Gastrocnemius medialis (tissue), 4 donors: Measurements from ENCODE around the gene ATP6V1B1.

ENCODE experiments used
- CTCF ChIP-seq, 5 experiments: fragments of 450-650 bp in 3 of 5; fragments of 200-600 bp in 2 of 5; sonication (generic) in 2 of 5; IDR thresholded peaks in 4 of 5; conservative IDR thresholded peaks in 1 of 5; 1 replicate in 4 of 5; 2 replicates in 1 of 5; pipeline ENCODE4 v1.5.1; 2016 to 2019; ENCODE audit warnings: antibody characterized with exemption in 5 of 5, mild to moderate bottlenecking in 3 of 5, moderate library complexity in 3 of 5
- POLR2A ChIP-seq, 2 donors: fragments of 450-650 bp; IDR thresholded peaks; one replicate each; pipeline ENCODE4 v1.6.1; 2017; ENCODE audit warnings: antibody characterized with exemption in 2 of 2, mild to moderate bottlenecking in 2 of 2, moderate library complexity in 2 of 2

GRCh38 chr2:70892750-70893149 is 43.0 kb upstream of the ATP6V1B1 start:
- no peak for TF ChIP-seq CTCF (IDR thresholded peaks at IDR 0.05 in 4 of 5, conservative IDR thresholded peaks at IDR 0.05 in 1 of 5)
- no peak for TF ChIP-seq POLR2A (IDR thresholded peaks at IDR 0.05)
